Type B pancreatic cell (in vitro differentiated cells): ENCODE data around the gene OSBPL1A. TPM values are rescaled to one million over a fixed set of nuclear protein-coding genes. Genes with fewer than 3 reads are reported as not detected.

Experiments
- DNase-seq: peaks from one replicate; pipeline ENCODE4 v3.0.0; 2021; ENCODE audit warnings: mixed read lengths; ENCODE audit not compliant: unreplicated experiment; ENCODE audit errors: extremely low spot score
- H3K27ac Mint-ChIP-seq: 2 replicates; pipeline ENCODE4 v1.8.0; 2021; ENCODE audit warnings: mild to moderate bottlenecking, mixed read lengths
- H3K27me3 Mint-ChIP-seq: 2 replicates; pipeline ENCODE4 v1.8.0; 2021; ENCODE audit warnings: mixed read lengths
- H3K36me3 Mint-ChIP-seq: 2 replicates; pipeline ENCODE4 v1.8.0; 2021; ENCODE audit warnings: mixed read lengths
- H3K4me1 Mint-ChIP-seq: one replicate; pipeline ENCODE4 v1.8.0; 2021; ENCODE audit warnings: mixed read lengths; ENCODE audit not compliant: unreplicated experiment
- H3K4me3 Mint-ChIP-seq: 2 replicates; pipeline ENCODE4 v1.8.0; 2021; ENCODE audit warnings: mild to moderate bottlenecking, mixed read lengths
- H3K9me3 Mint-ChIP-seq: 2 replicates; pipeline ENCODE4 v1.8.0; 2021; ENCODE audit warnings: mixed read lengths
- total RNA-seq: library from RNA; stranded (reverse); gene quantifications from 2 replicates; pipeline ENCODE4 v1.2.1, GENCODE V29; 2021; ENCODE audit warnings: low replicate concordance
- TF ChIP-seq, protein P1 (sequence below): fragments of 200-600 bp; sonication (generic); conservative IDR thresholded peaks from 2 replicates; pipeline ENCODE4 v1.5.0; 2021; ENCODE audit warnings: antibody characterized with exemption, mild to moderate bottlenecking

Gene OSBPL1A
- total RNA-seq, 1 donor from 2014 or later = 42.7 TPM

- Mint-ChIP-seq H3K4me1 (peaks cover 4% of the 10 kb centered on the region), H3K27me3 (no peaks in the 10 kb centered on the region), H3K4me3 (no peak overlapping the region), H3K36me3 (peaks cover under 1% of the 10 kb centered on the region), H3K9me3 (peaks cover 4% of the 10 kb centered on the region), H3K27ac (no peak overlapping the region)
- TF ChIP-seq, protein P1, sequence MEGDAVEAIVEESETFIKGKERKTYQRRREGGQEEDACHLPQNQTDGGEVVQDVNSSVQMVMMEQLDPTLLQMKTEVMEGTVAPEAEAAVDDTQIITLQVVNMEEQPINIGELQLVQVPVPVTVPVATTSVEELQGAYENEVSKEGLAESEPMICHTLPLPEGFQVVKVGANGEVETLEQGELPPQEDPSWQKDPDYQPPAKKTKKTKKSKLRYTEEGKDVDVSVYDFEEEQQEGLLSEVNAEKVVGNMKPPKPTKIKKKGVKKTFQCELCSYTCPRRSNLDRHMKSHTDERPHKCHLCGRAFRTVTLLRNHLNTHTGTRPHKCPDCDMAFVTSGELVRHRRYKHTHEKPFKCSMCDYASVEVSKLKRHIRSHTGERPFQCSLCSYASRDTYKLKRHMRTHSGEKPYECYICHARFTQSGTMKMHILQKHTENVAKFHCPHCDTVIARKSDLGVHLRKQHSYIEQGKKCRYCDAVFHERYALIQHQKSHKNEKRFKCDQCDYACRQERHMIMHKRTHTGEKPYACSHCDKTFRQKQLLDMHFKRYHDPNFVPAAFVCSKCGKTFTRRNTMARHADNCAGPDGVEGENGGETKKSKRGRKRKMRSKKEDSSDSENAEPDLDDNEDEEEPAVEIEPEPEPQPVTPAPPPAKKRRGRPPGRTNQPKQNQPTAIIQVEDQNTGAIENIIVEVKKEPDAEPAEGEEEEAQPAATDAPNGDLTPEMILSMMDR = no peak
- DNase-seq = no peak
Measured at GRCh38 chr18:24246143-24246542, 151.5 kb downstream of the OSBPL1A start.

- Mint-ChIP-seq H3K27me3 (no peaks in the 10 kb centered on the region), H3K4me3 (no peak overlapping the region), H3K9me3 (peaks cover 4% of the 10 kb centered on the region), H3K4me1 (peaks cover 4% of the 10 kb centered on the region), H3K27ac (no peak overlapping the region), H3K36me3 (no peaks in the 10 kb centered on the region)
- TF ChIP-seq, protein P1 = no peak
- no peak for DNase-seq
Measured at GRCh38 chr18:24244698-24245097, 152.9 kb downstream of the OSBPL1A start.

- Mint-ChIP-seq H3K9me3 (peaks cover 4% of the 10 kb centered on the region), H3K27me3 (no peaks in the 10 kb centered on the region), H3K4me3 (no peak overlapping the region), H3K36me3 (peaks cover 5% of the 10 kb centered on the region), H3K27ac (no peak overlapping the region), H3K4me1 (peaks cover 4% of the 10 kb centered on the region)
- no peak for DNase-seq
- TF ChIP-seq, protein P1 = no peak
Measured at GRCh38 chr18:24243677-24244076, 153.9 kb downstream of the OSBPL1A start.

DNA sequence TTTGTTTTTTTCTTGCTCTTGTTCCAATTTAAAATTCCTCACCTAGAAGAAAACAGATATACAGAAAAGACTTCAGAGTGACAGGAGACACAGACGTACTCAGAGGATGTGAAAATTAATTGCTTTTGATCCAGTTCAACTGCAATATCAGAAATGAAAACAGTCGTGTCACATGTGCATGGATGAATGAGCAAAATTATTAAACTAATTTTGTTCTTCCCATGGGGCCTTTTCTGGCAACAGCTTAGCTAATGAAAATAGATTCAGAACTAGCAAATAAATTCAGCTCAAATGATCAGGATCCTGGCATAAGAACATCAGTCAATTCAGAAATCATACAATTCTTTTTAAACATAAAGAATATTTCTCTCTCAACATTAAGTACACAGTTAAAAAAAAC is 158.3 kb downstream of the OSBPL1A start:
- Mint-ChIP-seq H3K27ac (no peak overlapping the region), H3K9me3 (peaks cover 4% of the 10 kb centered on the region), H3K36me3 (peaks cover 38% of the 10 kb centered on the region), H3K4me1 (peaks cover under 1% of the 10 kb centered on the region), H3K27me3 (no peaks in the 10 kb centered on the region), H3K4me3 (no peak overlapping the region)
- no peak for DNase-seq
- TF ChIP-seq, protein P1 = no peak

DNA sequence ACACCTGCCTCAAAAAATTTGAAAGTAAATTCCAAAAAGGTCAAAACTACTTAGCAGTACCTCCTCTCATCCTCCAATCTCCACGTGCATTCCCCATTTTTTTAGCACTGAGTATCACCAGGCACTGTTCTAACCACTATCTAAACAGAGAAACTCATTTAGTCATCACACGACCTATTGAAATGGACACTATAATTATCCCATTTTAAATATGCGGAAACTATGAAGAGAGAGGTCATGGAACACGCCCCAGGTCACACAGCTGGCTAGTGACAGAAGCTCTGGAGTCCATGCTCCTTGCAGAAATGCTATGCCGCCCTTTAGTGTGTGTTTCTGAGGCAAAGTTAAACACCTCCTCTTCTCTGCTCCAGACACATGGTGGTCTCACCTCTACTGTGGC is 159.2 kb downstream of the OSBPL1A start:
- Mint-ChIP-seq H3K27me3 (no peaks in the 10 kb centered on the region), H3K4me1 (no peaks in the 10 kb centered on the region), H3K4me3 (no peak overlapping the region), H3K36me3 (peaks cover 45% of the 10 kb centered on the region), H3K9me3 (peaks cover 4% of the 10 kb centered on the region), H3K27ac (no peak overlapping the region)
- TF ChIP-seq, protein P1 = no peak
- no peak for DNase-seq

GRCh38 chr18:24234850-24235418 is 162.7 kb downstream of the OSBPL1A start:
- TF ChIP-seq, protein P1 = no peak
- Mint-ChIP-seq H3K27me3 (no peaks in the 10 kb centered on the region), H3K9me3 (no peaks in the 10 kb centered on the region), H3K4me3 (no peak overlapping the region), H3K27ac (no peak overlapping the region), H3K36me3 (peaks cover 52% of the 10 kb centered on the region), H3K4me1 (no peaks in the 10 kb centered on the region)
- no peak for DNase-seq
